CD4-positive, CD25-positive, alpha-beta regulatory T cell (primary cell): Measurements from ENCODE around the gene AHCYL1. TPM values are rescaled to one million over a fixed set of nuclear protein-coding genes. Genes with fewer than 3 reads are reported as not detected.
"Not testable (repeated sequence)": the region's sequence is repeated elsewhere in the genome, so short reads cannot be mapped to it uniquely, and the experiment has no call there.

Source experiments
- ATAC-seq, 2 donors: fragments of 150-1000 bp; cut with Tn5 transposase; one replicate each; pipeline ENCODE4 v1.10.0; 2021; ENCODE audit warnings: low read depth in 2 of 2, moderate number of reproducible peaks in 2 of 2, moderate library complexity in 1 of 2
- DNase-seq, 3 donors: peaks; one replicate each; pipeline versions ENCODE4 v3.0.0 to v3.0.0-alpha.2; 2012 to 2022; ENCODE audit warnings: mixed read lengths in 1 of 3
- H3K27ac ChIP-seq: one replicate; pipeline ENCODE4 v1.7.0; 2013; ENCODE audit warnings: mild to moderate bottlenecking, low read length; ENCODE audit not compliant: insufficient read depth, poor library complexity, severe bottlenecking
- H3K27me3 ChIP-seq: one replicate; pipeline ENCODE4 v1.7.0; 2013; ENCODE audit warnings: low read length; ENCODE audit not compliant: control insufficient read depth, insufficient read depth
- H3K36me3 ChIP-seq: one replicate; pipeline ENCODE4 v1.7.0; 2013; ENCODE audit warnings: mild to moderate bottlenecking, low read length, moderate library complexity; ENCODE audit not compliant: control insufficient read depth, insufficient read depth
- H3K4me1 ChIP-seq: 2 replicates; pipeline ENCODE4 v1.7.0; 2013; ENCODE audit warnings: mild to moderate bottlenecking, low read length; ENCODE audit not compliant: insufficient read depth, control insufficient read depth, poor library complexity, severe bottlenecking
- H3K4me3 ChIP-seq: one replicate; pipeline ENCODE4 v1.7.0; 2013; ENCODE audit warnings: low read depth, mild to moderate bottlenecking, low read length, moderate library complexity
- H3K9me3 ChIP-seq, 2 experiments: 1 replicate in 1 of 2; 2 replicates in 1 of 2; pipeline ENCODE4 v1.7.0; 2013; ENCODE audit warnings: low read length in 2 of 2, mild to moderate bottlenecking in 1 of 2, moderate library complexity in 1 of 2; ENCODE audit not compliant: control insufficient read depth in 2 of 2
- H3K27ac Mint-ChIP-seq, 3 donors: one replicate each; pipeline ENCODE4 v1.8.0; 2020 to 2022; ENCODE audit warnings: mild to moderate bottlenecking in 3 of 3, mixed read lengths in 3 of 3, moderate library complexity in 2 of 3
- H3K27me3 Mint-ChIP-seq: one replicate; pipeline ENCODE4 v1.8.0; 2022; ENCODE audit warnings: mild to moderate bottlenecking, mixed read lengths
- H3K36me3 Mint-ChIP-seq: one replicate; pipeline ENCODE4 v1.8.0; 2020; ENCODE audit warnings: mixed read lengths
- H3K4me1 Mint-ChIP-seq, 4 donors: one replicate each; pipeline ENCODE4 v1.8.0; 2020 to 2022; ENCODE audit warnings: mixed read lengths in 4 of 4, mild to moderate bottlenecking in 1 of 4
- H3K4me3 Mint-ChIP-seq, 4 donors: one replicate each; pipeline ENCODE4 v1.8.0; 2020 to 2022; ENCODE audit warnings: mild to moderate bottlenecking in 4 of 4, mixed read lengths in 4 of 4, moderate library complexity in 3 of 4
- H3K9me3 Mint-ChIP-seq, 7 donors: one replicate each; pipeline ENCODE4 v1.8.0; 2020 to 2022; ENCODE audit warnings: mixed read lengths in 7 of 7, mild to moderate bottlenecking in 3 of 7, moderate library complexity in 2 of 7
- polyA plus RNA-seq, 4 donors: library from polyadenylated mRNA; unstranded; fragments of 300-500 nt; fragmentation: Illumina TruSeq; gene quantifications; one replicate each; pipeline ENCODE4 v1.2.3, GENCODE V29; 2021
- total RNA-seq: library from RNA; stranded (reverse); gene quantifications from one replicate; pipeline ENCODE4 v1.2.3, GENCODE V29; 2022

AHCYL1 gene
- total and polyA plus RNA-seq, 5 donors from 2014 or later, result 27.8 to 49.3 (median 45.9) TPM

- ATAC-seq (no peak), DNase-seq (no peak)
- no peak overlapping the region for H3K4me3 ChIP-seq
- Mint-ChIP-seq H3K27ac (no peak overlapping the region), H3K36me3 (no peaks in the 10 kb centered on the region), H3K4me1 (peaks cover 0 to 11% (median 4%) of the 10 kb centered on the region in 4 donors), H3K9me3 (peaks cover 0 to 2% (median 0%) of the 10 kb centered on the region in 7 donors), H3K4me3 (no peak overlapping the region), H3K27me3 (no peaks in the 10 kb centered on the region)
- H3K36me3 ChIP-seq, result no peaks in the 10 kb centered on the region
- no peaks in the 10 kb centered on the region for H3K27me3 ChIP-seq
- H3K4me1 ChIP-seq, result no peaks in the 10 kb centered on the region
- H3K27ac ChIP-seq, result no peak overlapping the region
- H3K9me3 ChIP-seq, result no peaks in the 10 kb centered on the region
Observed at GRCh38 chr1:109947582-109948284, 36.8 kb upstream of the AHCYL1 start.

GRCh38 chr1:109948285-109948630 is 36.3 kb upstream of the AHCYL1 start:
- Mint-ChIP-seq H3K27ac (no peak overlapping the region), H3K4me1 (peaks cover 0 to 11% (median 4%) of the 10 kb centered on the region in 4 donors), H3K27me3 (no peaks in the 10 kb centered on the region), H3K4me3 (no peak overlapping the region), H3K36me3 (no peaks in the 10 kb centered on the region), H3K9me3 (peaks cover 0 to 2% (median 0%) of the 10 kb centered on the region in 7 donors)
- Histone ChIP-seq H3K36me3 (no peaks in the 10 kb centered on the region), H3K27me3 (no peaks in the 10 kb centered on the region), H3K9me3 (no peaks in the 10 kb centered on the region), H3K4me3 (no peak overlapping the region), H3K4me1 (no peaks in the 10 kb centered on the region), H3K27ac (no peak overlapping the region)
- ATAC-seq (no peak), DNase-seq (no peak)

- Mint-ChIP-seq H3K4me1 (peaks cover 0 to 6% (median 1%) of the 10 kb centered on the region in 4 donors), H3K27me3 (no peaks in the 10 kb centered on the region), H3K36me3 (no peaks in the 10 kb centered on the region), H3K9me3 (peaks cover 0 to 2% (median 0%) of the 10 kb centered on the region in 7 donors), H3K27ac (no peak overlapping the region), H3K4me3 (no peak overlapping the region)
- no peaks in the 10 kb centered on the region for H3K4me1 ChIP-seq
- no peak for ATAC-seq
- no peaks in the 10 kb centered on the region for H3K36me3 ChIP-seq
- H3K27me3 ChIP-seq, result no peaks in the 10 kb centered on the region
- H3K4me3 ChIP-seq, result no peak overlapping the region
- no peaks in the 10 kb centered on the region for H3K9me3 ChIP-seq
- no peak for DNase-seq
- H3K27ac ChIP-seq, result no peak overlapping the region
Observed at GRCh38 chr1:109950038-109950437, 34.5 kb upstream of the AHCYL1 start.

- no peak for DNase-seq
- peaks cover 0 to 2% (median 0%) of the 10 kb centered on the region in 7 donors for H3K9me3 Mint-ChIP-seq
- Histone ChIP-seq H3K9me3 (no peaks in the 10 kb centered on the region), H3K27me3 (no peaks in the 10 kb centered on the region), H3K4me1 (no peaks in the 10 kb centered on the region), H3K4me3 (no peak overlapping the region), H3K36me3 (no peaks in the 10 kb centered on the region), H3K27ac (no peak overlapping the region)
- H3K36me3 Mint-ChIP-seq, result no peaks in the 10 kb centered on the region
- no peaks in the 10 kb centered on the region for H3K27me3 Mint-ChIP-seq
- no peak overlapping the region for H3K27ac Mint-ChIP-seq
- peaks cover 0 to 6% (median 1%) of the 10 kb centered on the region in 4 donors for H3K4me1 Mint-ChIP-seq
- no peak for ATAC-seq
- H3K4me3 Mint-ChIP-seq, result no peak overlapping the region
Observed at GRCh38 chr1:109950509-109950908, 34.1 kb upstream of the AHCYL1 start.

GRCh38 chr1:109951501-109951900 is 33.1 kb upstream of the AHCYL1 start:
- not testable (repeated sequence) for H3K9me3 Mint-ChIP-seq, H3K4me3 Mint-ChIP-seq, H3K27me3 Mint-ChIP-seq, H3K9me3 ChIP-seq, ATAC-seq, H3K4me3 ChIP-seq, H3K4me1 ChIP-seq, H3K27ac ChIP-seq, H3K27me3 ChIP-seq, H3K4me1 Mint-ChIP-seq, H3K36me3 ChIP-seq, H3K27ac Mint-ChIP-seq, DNase-seq, H3K36me3 Mint-ChIP-seq

GRCh38 chr1:109954041-109954512 is 30.5 kb upstream of the AHCYL1 start:
- no peaks in the 10 kb centered on the region for H3K36me3 ChIP-seq
- no peaks in the 10 kb centered on the region for H3K9me3 ChIP-seq
- no peaks in the 10 kb centered on the region for H3K27me3 Mint-ChIP-seq

GRCh38 chr1:109959632-109959973 is 25.0 kb upstream of the AHCYL1 start:
- ATAC-seq, result no peak

More at GRCh38 chr1:109954041-109954512, 30.5 kb upstream of the AHCYL1 start:
- H3K27ac Mint-ChIP-seq, result no peak overlapping the region
- peaks cover 0 to 2% (median 0%) of the 10 kb centered on the region in 7 donors for H3K9me3 Mint-ChIP-seq
- Histone ChIP-seq H3K27me3 (no peaks in the 10 kb centered on the region), H3K4me1 (no peaks in the 10 kb centered on the region), H3K4me3 (no peak overlapping the region), H3K27ac (no peak overlapping the region)
- peaks cover 0 to 2% (median 0%) of the 10 kb centered on the region in 4 donors for H3K4me1 Mint-ChIP-seq
- no peaks in the 10 kb centered on the region for H3K36me3 Mint-ChIP-seq
- ATAC-seq, result no peak
- no peak overlapping the region for H3K4me3 Mint-ChIP-seq
- DNase-seq, result no peak

More at GRCh38 chr1:109959632-109959973, 25.0 kb upstream of the AHCYL1 start:
- Mint-ChIP-seq H3K36me3 (no peaks in the 10 kb centered on the region), H3K27ac (no peak overlapping the region), H3K4me1 (no peaks in the 10 kb centered on the region), H3K9me3 (no peaks in the 10 kb centered on the region), H3K27me3 (peaks cover 5% of the 10 kb centered on the region), H3K4me3 (no peak overlapping the region)
- peaks cover 2% of the 10 kb centered on the region for H3K27me3 ChIP-seq
- no peak for DNase-seq
- no peaks in the 10 kb centered on the region for H3K36me3 ChIP-seq
- H3K27ac ChIP-seq, result no peak overlapping the region
- H3K4me1 ChIP-seq, result no peaks in the 10 kb centered on the region
- H3K9me3 ChIP-seq, result no peaks in the 10 kb centered on the region
- H3K4me3 ChIP-seq, result no peak overlapping the region
